Esophagus (tissue), 2 donors: Measurements from ENCODE around the gene CCDC61. TPM values are rescaled to one million over a fixed set of nuclear protein-coding genes. Genes with fewer than 3 reads are reported as not detected.

Experiments
- H3K27ac ChIP-seq, 2 donors: one replicate each; pipeline ENCODE4 v1.5.1; 2013; ENCODE audit warnings: low read depth in 2 of 2, mild to moderate bottlenecking in 2 of 2, inconsistent platforms in 1 of 2, low read length in 1 of 2, moderate library complexity in 1 of 2
- H3K27me3 ChIP-seq, 2 donors: one replicate each; pipeline ENCODE4 v1.6.1; 2013; ENCODE audit warnings: low read length in 2 of 2, control low read depth in 1 of 2, mild to moderate bottlenecking in 1 of 2; ENCODE audit not compliant: insufficient read depth in 2 of 2, control insufficient read depth in 1 of 2
- H3K36me3 ChIP-seq, 2 donors: one replicate each; pipeline ENCODE4 v1.6.1; 2013; ENCODE audit warnings: low read length in 1 of 2; ENCODE audit not compliant: control insufficient read depth in 2 of 2, insufficient read depth in 2 of 2
- H3K4me1 ChIP-seq, 2 donors: one replicate each; pipeline ENCODE4 v1.6.1; 2013; ENCODE audit warnings: low read length in 1 of 2; ENCODE audit not compliant: control insufficient read depth in 2 of 2, insufficient read depth in 2 of 2
- H3K4me3 ChIP-seq, 2 donors: one replicate each; pipeline ENCODE4 v1.5.1; 2013; ENCODE audit warnings: low read length in 2 of 2, mild to moderate bottlenecking in 2 of 2, low read depth in 1 of 2, moderate library complexity in 1 of 2
- H3K9me3 ChIP-seq, 2 donors: one replicate each; pipeline ENCODE4 v1.6.1; 2013; ENCODE audit warnings: mild to moderate bottlenecking in 2 of 2, low read depth in 1 of 2, low read length in 1 of 2, moderate library complexity in 1 of 2; ENCODE audit not compliant: control insufficient read depth in 2 of 2, insufficient read depth in 1 of 2
- WGBS, 2 donors: extraction: QIAGEN DNeasy Blood & Tissue Kit; methylation state at CpG; one replicate each; pipeline ENCODE4 v1.1.7; 2013; 5-methylcytosine and 5-hydroxymethylcytosine counted together
- polyA plus RNA-seq, 2 donors: library from polyadenylated mRNA; stranded (reverse); fragments of 200-250 nt; gene quantifications; one replicate each; pipeline ENCODE4 v1.2.3, GENCODE V29; 2013
- donor health status: healthy with polysubstance abuse.
- donor health status: Bipolar disorder and iron deficiency.

CCDC61 gene
- polyA plus RNA-seq, 2 donors = 8.1 to 12.3 TPM

DNA sequence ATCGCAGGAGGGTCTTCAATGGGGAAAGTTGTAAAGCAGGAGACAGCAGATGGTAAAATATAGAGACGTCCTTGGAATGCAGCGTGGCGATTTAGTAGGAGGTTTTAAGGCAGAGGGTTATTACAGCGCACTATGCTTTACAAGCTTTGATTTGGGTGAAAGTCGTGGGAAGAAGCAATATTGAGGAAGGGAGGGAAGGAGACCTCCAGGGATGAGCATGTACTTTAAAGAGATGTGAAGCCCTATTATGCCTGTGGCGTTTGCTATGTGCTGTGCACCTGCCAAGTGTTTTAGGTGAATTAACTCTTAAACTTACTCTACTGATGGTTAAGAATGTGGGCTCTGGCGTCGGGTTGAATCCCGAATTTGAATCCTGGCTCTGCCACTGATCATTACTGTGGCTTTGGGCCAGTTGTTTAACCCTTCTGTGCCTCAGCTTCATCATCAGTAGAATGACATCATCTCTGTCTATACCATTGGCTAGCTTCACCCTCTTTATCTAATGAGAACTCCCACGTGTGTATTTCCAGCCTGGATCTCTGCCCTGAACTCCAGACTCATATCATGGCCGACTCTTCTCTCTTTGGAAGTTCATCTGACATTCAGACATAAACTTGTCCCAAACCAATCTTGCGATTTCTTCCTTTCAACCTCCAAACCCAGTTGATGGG, 583 bp downstream of the CCDC61 start:
- no peaks in the 10 kb centered on the region for H3K27me3 ChIP-seq
- H3K27ac ChIP-seq = peak overlapping the region; percentile 42 to 83
- H3K4me1 ChIP-seq = peaks cover 2 to 9% of the 10 kb centered on the region in 2 donors
- peak overlapping the region; percentile 77 to 83 for H3K4me3 ChIP-seq
- H3K36me3 ChIP-seq = peaks cover 0 to 5% of the 10 kb centered on the region in 2 donors
- H3K9me3 ChIP-seq = no peaks in the 10 kb centered on the region
- 12 to 15% methylated on average over 13 of the region's 13 CpGs for WGBS, 2 donors

- Histone ChIP-seq H3K36me3 (peaks cover 0 to 5% of the 10 kb centered on the region in 2 donors), H3K27ac (no peak overlapping the region), H3K4me3 (no peak overlapping the region), H3K27me3 (no peaks in the 10 kb centered on the region), H3K9me3 (no peaks in the 10 kb centered on the region), H3K4me1 (peaks cover 4 to 9% of the 10 kb centered on the region in 2 donors)
- 82 to 88% methylated on average over 8 of the region's 8 CpGs for WGBS, 2 donors
Observed at GRCh38 chr19:45996933-45997332, 1.7 kb downstream of the CCDC61 start.

DNA sequence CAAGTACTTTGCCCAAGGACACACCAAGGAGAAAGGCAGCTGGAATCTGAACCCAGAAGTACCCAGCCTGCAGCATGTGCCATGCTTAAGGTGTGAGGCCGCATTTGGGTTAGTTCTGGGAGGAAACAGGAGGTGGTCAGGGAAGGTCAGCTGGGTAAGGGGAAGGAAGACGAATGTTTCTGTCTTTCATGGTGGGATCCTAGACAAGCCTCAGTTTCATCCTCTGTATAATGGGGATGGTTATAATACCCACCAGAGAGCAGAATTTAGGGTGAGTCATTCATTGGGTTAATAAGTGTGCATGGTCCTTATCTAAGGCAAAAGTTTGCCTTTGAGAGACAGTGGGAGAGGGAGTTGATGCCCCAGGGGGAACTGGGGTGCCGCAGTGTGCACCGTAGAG, 3.6 kb downstream of the CCDC61 start:
- Histone ChIP-seq H3K4me3 (no peak overlapping the region), H3K9me3 (no peaks in the 10 kb centered on the region), H3K27me3 (no peaks in the 10 kb centered on the region), H3K36me3 (peaks cover 0 to 5% of the 10 kb centered on the region in 2 donors), H3K4me1 (peaks cover 4 to 9% of the 10 kb centered on the region in 2 donors), H3K27ac (no peak overlapping the region)
- 91 to 92% methylated on average over 4 of the region's 4 CpGs for WGBS, 2 donors

- Histone ChIP-seq H3K27me3 (no peaks in the 10 kb centered on the region), H3K27ac (no peak overlapping the region), H3K4me1 (peaks cover 4 to 9% of the 10 kb centered on the region in 2 donors), H3K4me3 (no peak overlapping the region), H3K9me3 (no peaks in the 10 kb centered on the region), H3K36me3 (peaks cover 0 to 5% of the 10 kb centered on the region in 2 donors)
- 23 to 30% methylated on average over 14 of the region's 14 CpGs for WGBS, 2 donors
Observed at GRCh38 chr19:45999653-46000121, 4.4 kb downstream of the CCDC61 start.

DNA sequence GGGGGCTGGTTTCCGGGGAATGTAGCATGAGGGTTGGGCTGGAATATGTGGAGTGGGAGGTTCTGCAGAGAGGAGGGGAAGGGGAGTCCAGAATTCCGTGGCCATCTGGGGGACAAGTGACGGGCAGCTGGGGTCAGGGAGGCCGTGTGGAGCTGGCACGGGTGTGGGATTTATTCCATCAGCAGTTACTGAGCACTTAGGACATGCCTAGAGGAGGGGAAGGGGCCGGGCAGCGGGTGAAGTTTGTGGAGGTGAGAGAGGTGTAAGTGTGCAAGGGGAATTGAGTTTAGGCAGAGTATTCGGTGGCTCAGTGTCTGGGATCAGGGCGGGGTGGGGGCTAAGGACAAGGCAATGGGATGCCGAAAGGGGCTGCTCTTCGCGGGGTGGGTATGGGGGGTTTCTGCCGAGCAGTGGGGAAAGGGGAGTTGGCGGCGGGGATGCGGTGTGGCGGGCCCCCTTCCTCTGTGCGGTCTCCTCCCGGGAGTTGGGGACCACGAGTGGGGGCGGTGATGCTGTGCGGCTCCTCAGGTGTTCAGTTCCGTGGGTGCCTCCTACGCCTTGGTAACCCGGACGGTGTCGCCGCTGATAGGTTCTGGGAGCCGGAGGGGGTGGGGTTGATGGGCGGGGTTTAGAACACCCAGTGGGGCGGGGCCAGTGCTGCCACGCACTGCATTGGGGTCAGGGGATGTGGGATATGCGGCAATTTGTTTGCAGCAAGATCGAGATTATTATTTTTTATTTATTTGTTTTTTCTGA, 5.4 kb downstream of the CCDC61 start:
- 6 to 8% methylated on average over 33 to 34 of the region's 34 CpGs for WGBS, 2 donors
- no peak overlapping the region for H3K4me3 ChIP-seq
- H3K4me1 ChIP-seq = peaks cover 4 to 9% of the 10 kb centered on the region in 2 donors
- no peaks in the 10 kb centered on the region for H3K27me3 ChIP-seq
- no peak overlapping the region for H3K27ac ChIP-seq
- no peaks in the 10 kb centered on the region for H3K9me3 ChIP-seq
- peaks cover 0 to 5% of the 10 kb centered on the region in 2 donors for H3K36me3 ChIP-seq

DNA sequence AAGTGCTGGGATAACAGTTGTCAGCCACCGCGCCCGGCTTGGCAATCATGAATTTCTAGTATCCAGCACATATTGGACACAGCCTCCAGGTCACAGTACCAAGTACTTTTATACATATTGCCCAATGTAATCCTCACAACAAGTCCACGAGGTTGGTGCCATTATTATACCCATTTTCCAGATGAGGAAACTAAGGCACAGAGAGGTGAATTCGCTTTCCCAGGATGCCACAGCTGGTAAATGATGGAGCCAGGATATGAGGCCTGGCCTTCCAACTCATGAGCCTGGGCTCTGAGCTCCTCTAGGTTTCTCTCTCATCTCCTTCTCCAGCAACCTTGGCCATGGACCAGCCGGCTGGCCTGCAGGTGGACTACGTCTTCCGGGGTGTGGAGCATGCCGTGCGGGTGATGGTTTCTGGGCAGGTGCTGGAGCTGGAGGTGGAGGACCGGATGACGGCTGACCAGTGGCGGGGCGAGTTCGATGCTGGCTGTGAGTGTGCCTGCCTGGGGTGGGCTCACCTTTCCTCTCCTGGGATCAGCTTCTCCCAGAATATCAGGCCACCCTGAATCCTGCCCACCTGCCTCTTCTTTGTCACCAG, 7.5 kb downstream of the CCDC61 start:
- 96 to 98% methylated on average over 15 of the region's 15 CpGs for WGBS, 2 donors
- H3K27me3 ChIP-seq = no peaks in the 10 kb centered on the region
- H3K4me1 ChIP-seq = peaks cover 4 to 9% of the 10 kb centered on the region in 2 donors
- H3K27ac ChIP-seq = no peak overlapping the region
- no peaks in the 10 kb centered on the region for H3K9me3 ChIP-seq
- H3K4me3 ChIP-seq = no peak overlapping the region
- peaks cover 0 to 8% of the 10 kb centered on the region in 2 donors for H3K36me3 ChIP-seq

DNA sequence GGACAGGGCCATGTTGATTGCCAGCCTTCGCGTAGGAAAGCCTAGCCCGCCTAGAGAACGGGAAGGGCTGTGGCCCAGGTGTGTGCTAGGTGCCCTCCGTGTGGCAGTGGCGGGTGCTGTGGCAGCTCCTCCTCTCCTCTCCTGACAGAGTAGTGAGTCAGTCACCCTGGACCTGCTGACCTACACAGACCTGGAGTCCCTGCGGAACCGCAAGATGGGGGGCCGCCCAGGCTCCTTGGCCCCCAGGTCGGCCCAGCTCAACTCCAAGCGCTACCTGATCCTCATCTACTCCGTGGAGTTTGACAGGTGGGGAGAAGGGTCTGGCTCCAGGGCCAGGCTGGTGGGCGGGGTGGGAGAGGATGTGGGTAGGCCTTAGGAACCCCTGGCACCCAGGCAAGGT, 11.1 kb downstream of the CCDC61 start:
- no peak overlapping the region for H3K27ac ChIP-seq
- H3K4me1 ChIP-seq = no peaks in the 10 kb centered on the region
- peaks cover 3 to 10% of the 10 kb centered on the region in 2 donors for H3K36me3 ChIP-seq
- 94 to 96% methylated on average over 13 of the region's 13 CpGs for WGBS, 2 donors
- H3K4me3 ChIP-seq = no peak overlapping the region
- no peaks in the 10 kb centered on the region for H3K9me3 ChIP-seq
- no peaks in the 10 kb centered on the region for H3K27me3 ChIP-seq

- H3K4me3 ChIP-seq = no peak overlapping the region
- no peak overlapping the region for H3K27ac ChIP-seq
- no peaks in the 10 kb centered on the region for H3K27me3 ChIP-seq
- H3K4me1 ChIP-seq = peaks cover 3% of the 10 kb centered on the region in 2 donors
- peaks cover 3 to 10% of the 10 kb centered on the region in 2 donors for H3K36me3 ChIP-seq
- 55 to 64% methylated on average over 28 of the region's 28 CpGs for WGBS, 2 donors
- H3K9me3 ChIP-seq = no peaks in the 10 kb centered on the region
Observed at GRCh38 chr19:46009530-46010510, 14.6 kb downstream of the CCDC61 start.

DNA sequence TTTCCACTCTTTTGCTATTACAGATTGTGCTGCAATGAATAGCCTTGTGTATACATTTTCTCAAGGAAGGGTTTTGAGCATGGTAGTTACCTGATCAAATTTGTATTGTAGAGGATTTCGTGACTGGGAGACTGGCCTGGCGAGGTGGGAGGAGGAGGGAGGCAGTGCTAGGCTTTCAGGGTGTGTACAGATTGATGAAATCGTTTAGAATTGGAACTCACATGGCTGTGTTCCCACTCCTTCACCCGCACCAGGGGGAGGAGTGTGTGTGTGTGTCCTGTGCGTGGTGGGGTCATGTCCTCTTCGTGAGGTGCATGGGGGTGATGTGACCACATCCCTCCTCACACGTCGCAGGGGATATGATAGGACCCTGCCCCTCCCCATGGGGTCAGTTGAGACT, 19.3 kb downstream of the CCDC61 start:
- no peak overlapping the region for H3K27ac ChIP-seq
- no peaks in the 10 kb centered on the region for H3K27me3 ChIP-seq
- H3K4me3 ChIP-seq = peak overlapping the region; percentile 44 to 46
- 34 to 38% methylated on average over 8 of the region's 8 CpGs for WGBS, 2 donors
- no peaks in the 10 kb centered on the region for H3K9me3 ChIP-seq
- peaks cover 12 to 13% of the 10 kb centered on the region in 2 donors for H3K4me1 ChIP-seq
- peaks cover 0 to 2% of the 10 kb centered on the region in 2 donors for H3K36me3 ChIP-seq
